GM21825 (cell line): ENCODE results near the gene CDK5R1.
A peak's percentile ranks its signal among the peaks of the same experiment; 100 is the strongest.

Experiments
- ATAC-seq: cut with Tn5 transposase; IDR thresholded peaks from one replicate; pipeline ENCODE4 v1.9.1; 2021; ENCODE audit warnings: mild to moderate bottlenecking, moderate library complexity; ENCODE audit not compliant: unreplicated experiment

Gene CDK5R1

GRCh38 chr17:32492264-32492589 is 5.4 kb downstream of the CDK5R1 start:
- ATAC-seq, result no peak

GRCh38 chr17:32492648-32493289 is 6.0 kb downstream of the CDK5R1 start:
- ATAC-seq, result no peak

- no peak for ATAC-seq
Measured at GRCh38 chr17:32493571-32493970, 6.8 kb downstream of the CDK5R1 start.

GRCh38 chr17:32493976-32494513 is 7.3 kb downstream of the CDK5R1 start:
- no peak for ATAC-seq

- no peak for ATAC-seq
Measured at GRCh38 chr17:32494621-32495358, 8.0 kb downstream of the CDK5R1 start.

- ATAC-seq, result no peak
Measured at GRCh38 chr17:32495359-32496231, 8.8 kb downstream of the CDK5R1 start.

- no peak for ATAC-seq
Measured at GRCh38 chr17:32496395-32497073, 9.7 kb downstream of the CDK5R1 start.

GRCh38 chr17:32497431-32498205 is 10.8 kb downstream of the CDK5R1 start:
- ATAC-seq, result no peak

GRCh38 chr17:32498391-32498790 is 11.6 kb downstream of the CDK5R1 start:
- ATAC-seq, result no peak

GRCh38 chr17:32502013-32502412 is 15.2 kb downstream of the CDK5R1 start:
- ATAC-seq, result no peak

GRCh38 chr17:32502710-32503109 is 15.9 kb downstream of the CDK5R1 start:
- no peak for ATAC-seq

GRCh38 chr17:32503251-32504165 is 16.7 kb downstream of the CDK5R1 start:
- ATAC-seq, result peak; percentile 82

GRCh38 chr17:32504166-32504990 is 17.6 kb downstream of the CDK5R1 start:
- no peak for ATAC-seq

- ATAC-seq, result no peak
Measured at GRCh38 chr17:32508926-32509325, 22.1 kb downstream of the CDK5R1 start.

- ATAC-seq, result no peak
Measured at GRCh38 chr17:32510466-32510865, 23.7 kb downstream of the CDK5R1 start.

GRCh38 chr17:32512328-32512727 is 25.5 kb downstream of the CDK5R1 start:
- ATAC-seq, result no peak

GRCh38 chr17:32513579-32513978 is 26.8 kb downstream of the CDK5R1 start:
- ATAC-seq, result no peak

- no peak for ATAC-seq
Measured at GRCh38 chr17:32514606-32515005, 27.8 kb downstream of the CDK5R1 start.
